ENCODE measurements around the gene SNX24.
"Not testable (repeated sequence)": the region's sequence is repeated elsewhere in the genome, so short reads cannot be mapped to it uniquely, and the experiment has no call there.

The SNX24 gene

GRCh38 chr5:122870219-122870856 lies 24.9 kb downstream of the SNX24 start:
- in situ Hi-C loops (cut with MboI; ENCODE audit: low sequenced_read_pairs), result no loop called here

GRCh38 chr5:122871661-122872060 lies 26.2 kb downstream of the SNX24 start:
- in situ Hi-C loops (cut with MboI; ENCODE audit: low sequenced_read_pairs), result no loop called here

- in situ Hi-C loops (cut with MboI; ENCODE audit: low sequenced_read_pairs), result no loop called here
Observed at GRCh38 chr5:122874179-122874875, 28.9 kb downstream of the SNX24 start.

GRCh38 chr5:122877518-122877917 lies 32.1 kb downstream of the SNX24 start:
- in situ Hi-C loops (cut with MboI; ENCODE audit: low sequenced_read_pairs), result no loop called here

GRCh38 chr5:122879076-122879475 lies 33.7 kb downstream of the SNX24 start:
- in situ Hi-C loops (cut with MboI; ENCODE audit: low sequenced_read_pairs), result no loop called here

- in situ Hi-C loops (cut with MboI; ENCODE audit: low sequenced_read_pairs), result no loop called here
Observed at GRCh38 chr5:122880170-122880689, 34.8 kb downstream of the SNX24 start.

- in situ Hi-C loops (cut with MboI; ENCODE audit: low sequenced_read_pairs), result no loop called here
Observed at GRCh38 chr5:122880749-122881148, 35.3 kb downstream of the SNX24 start.

GRCh38 chr5:122882831-122883230 lies 37.4 kb downstream of the SNX24 start:
- in situ Hi-C loops (cut with MboI; ENCODE audit: low sequenced_read_pairs), result no loop called here

GRCh38 chr5:122885045-122885517 lies 39.7 kb downstream of the SNX24 start:
- in situ Hi-C loops (cut with MboI; ENCODE audit: low sequenced_read_pairs), result no loop called here

GRCh38 chr5:122885891-122886290 lies 40.5 kb downstream of the SNX24 start:
- in situ Hi-C loops (cut with MboI; ENCODE audit: low sequenced_read_pairs), result no loop called here

GRCh38 chr5:122895141-122895540 lies 49.7 kb downstream of the SNX24 start:
- in situ Hi-C loops (cut with MboI; ENCODE audit: low sequenced_read_pairs), result no loop called here

GRCh38 chr5:122896598-122897282 lies 51.3 kb downstream of the SNX24 start:
- in situ Hi-C loops (cut with MboI; ENCODE audit: low sequenced_read_pairs), result no loop called here

GRCh38 chr5:122897283-122897602 lies 51.8 kb downstream of the SNX24 start:
- in situ Hi-C loops (cut with MboI; ENCODE audit: low sequenced_read_pairs), result no loop called here

- in situ Hi-C loops (cut with MboI; ENCODE audit: low sequenced_read_pairs), result no loop called here
Observed at GRCh38 chr5:122901346-122901745, 55.9 kb downstream of the SNX24 start.

- in situ Hi-C loops (cut with MboI; ENCODE audit: low sequenced_read_pairs), result no loop called here
Observed at GRCh38 chr5:122902263-122902662, 56.9 kb downstream of the SNX24 start.

GRCh38 chr5:122906768-122907167 lies 61.4 kb downstream of the SNX24 start:
- in situ Hi-C loops (cut with MboI; ENCODE audit: low sequenced_read_pairs), result no loop called here

- in situ Hi-C loops (cut with MboI; ENCODE audit: low sequenced_read_pairs), result no loop called here
Observed at GRCh38 chr5:122907276-122907675, 61.9 kb downstream of the SNX24 start.

- in situ Hi-C loops (cut with MboI; ENCODE audit: low sequenced_read_pairs), result no loop called here
Observed at GRCh38 chr5:122908108-122908507, 62.7 kb downstream of the SNX24 start.

GRCh38 chr5:122908662-122909061 lies 63.2 kb downstream of the SNX24 start:
- in situ Hi-C loops (cut with MboI; ENCODE audit: low sequenced_read_pairs), result no loop called here

GRCh38 chr5:122909470-122910100 lies 64.2 kb downstream of the SNX24 start:
- in situ Hi-C loops (cut with MboI; ENCODE audit: low sequenced_read_pairs), result no loop called here

GRCh38 chr5:122913436-122913835 lies 68.0 kb downstream of the SNX24 start:
- in situ Hi-C loops (cut with MboI; ENCODE audit: low sequenced_read_pairs), result not testable (repeated sequence)

Data from HL-60/S4 treated with phorbol 12-myristate 13-acetate at 8.2 ng/mL for 4 days and 3 days (cell line).